Measurements from ENCODE around the gene SCRT2. TPM values are rescaled to one million over a fixed set of nuclear protein-coding genes. Genes with fewer than 3 reads are reported as not detected.

The SCRT2 gene
- total and polyA plus RNA-seq, 2 donors (not counting 3 experiments of a cell fraction or from before 2014, with no cell fraction given): not detected

GRCh38 chr20:723756-724155 lies 48.2 kb upstream of the SCRT2 start:
- ChIA-PET POLR2A (no interaction called here), CTCF (interaction anchor here (0.6 kb wide), 1 partner anchor 15 kb away, joined by 3 read pairs; no protein-coding TSS in a partner anchor)
- no peak overlapping the region for H3K9ac ChIP-seq (replicated peaks; ENCODE audit: extremely low read depth, insufficient read depth, low read length)
- H2AFZ ChIP-seq (ENCODE audit: low read depth, low read length): no peak overlapping the region
- TF ChIP-seq MAX (IDR thresholded peaks at IDR 0.05; ENCODE audit: insufficient read depth, insufficient read length) (no peak), EZH2 (IDR thresholded peaks at IDR 0.05; ENCODE audit: borderline replicate concordance, low read depth, low read length, severe bottlenecking) (no peak), GATA2 (IDR thresholded peaks at IDR 0.05; ENCODE audit: insufficient read depth, insufficient read length, low read depth, low read length) (no peak), POLR2A (IDR thresholded peaks at IDR 0.05; ENCODE audit: low read depth, low read length) (no peak), MYC (IDR thresholded peaks at IDR 0.05; ENCODE audit: low read depth, low read length) (no peak), JUN (IDR thresholded peaks at IDR 0.05; ENCODE audit: borderline replicate concordance, insufficient read depth, insufficient read length, low read depth) (no peak), FOS (IDR thresholded peaks at IDR 0.05; ENCODE audit: borderline replicate concordance, insufficient read depth, low read length) (no peak)
- FAIRE-seq (no peak), DNase-seq (ENCODE audit: low read depth, low spot score) (no peak)
- BruUV-seq (replicated peaks): no TSS peak
- H3K4me3 ChIP-seq (replicated peaks in 1 of 3; ENCODE audit: insufficient read depth in 1 of 3, low read depth in 1 of 3, low read length in 3 of 3): no peak overlapping the region
- dilution Hi-C loops (cut with MboI; ENCODE audit: extremely low pct_ligation_motif_present, low sequenced_read_pairs) (no loop called here), intact Hi-C loops (cut with micrococcal nuclease) (no loop called here)
- no peaks in the 10 kb centered on the region for H3K9me1 ChIP-seq (replicated peaks; ENCODE audit: control insufficient read depth, extremely low read depth, insufficient read depth, low read length)
- no peaks in the 10 kb centered on the region for H3K36me3 ChIP-seq (ENCODE audit: control insufficient read depth in 2 of 2, extremely low read depth in 1 of 2, insufficient read depth in 2 of 2, low read length in 2 of 2)
- no peaks in the 10 kb centered on the region for H3K79me2 ChIP-seq (ENCODE audit: control insufficient read depth, insufficient read depth, low read length)
- H3K9me3 ChIP-seq (replicated peaks; ENCODE audit: control insufficient read depth, insufficient read depth, low read length): no peaks in the 10 kb centered on the region
- no peaks in the 10 kb centered on the region for H3K4me1 ChIP-seq (ENCODE audit: control insufficient read depth, extremely low read depth, insufficient read depth, low read length)
- no peak overlapping the region for H3K27ac ChIP-seq (ENCODE audit: insufficient read depth, low read depth, low read length)
- H3K27me3 ChIP-seq (ENCODE audit: control insufficient read depth in 2 of 2, insufficient read depth in 2 of 2, low read length in 2 of 2): peaks cover 16 to 17% of the 10 kb centered on the region in 2 experiments
- no peaks in the 10 kb centered on the region for H4K20me1 ChIP-seq (replicated peaks; ENCODE audit: control insufficient read depth, extremely low read depth, insufficient read depth, low read length)
- H3K4me2 ChIP-seq (ENCODE audit: insufficient read depth, low read length): no peak overlapping the region

All from endothelial cell of umbilical vein (primary cell).